ENCODE data around the gene GNAI3. TPM values are rescaled to one million over a fixed set of nuclear protein-coding genes. Genes with fewer than 3 reads are reported as not detected.

GNAI3 gene
- total and polyA plus RNA-seq, 2 of the 8 experiments (the other 6 are each of a cell fraction or from before 2014, with no cell fraction given): 4.0 to 9.8 TPM

GRCh38 chr1:109641861-109642260 lies 93.4 kb downstream of the GNAI3 start (continued):
- TF ChIP-seq CTCF (IDR thresholded peaks at IDR 0.05; ENCODE audit: control extremely low read depth in 1 of 3, insufficient read depth in 1 of 3, low read depth in 1 of 3, low read length in 3 of 3): no peak
- TF ChIP-seq SAP30 (IDR thresholded peaks at IDR 0.05; ENCODE audit: insufficient read depth, insufficient replicate concordance, low read length): no peak
- no peak for TF ChIP-seq SP2 (IDR thresholded peaks at IDR 0.05; ENCODE audit: low read length)
- TF ChIP-seq JUND (IDR thresholded peaks at IDR 0.05; ENCODE audit: low read length): no peak

Measured in H1 (cell line).